ENCODE results near the gene PARD3.

The PARD3 gene

DNA sequence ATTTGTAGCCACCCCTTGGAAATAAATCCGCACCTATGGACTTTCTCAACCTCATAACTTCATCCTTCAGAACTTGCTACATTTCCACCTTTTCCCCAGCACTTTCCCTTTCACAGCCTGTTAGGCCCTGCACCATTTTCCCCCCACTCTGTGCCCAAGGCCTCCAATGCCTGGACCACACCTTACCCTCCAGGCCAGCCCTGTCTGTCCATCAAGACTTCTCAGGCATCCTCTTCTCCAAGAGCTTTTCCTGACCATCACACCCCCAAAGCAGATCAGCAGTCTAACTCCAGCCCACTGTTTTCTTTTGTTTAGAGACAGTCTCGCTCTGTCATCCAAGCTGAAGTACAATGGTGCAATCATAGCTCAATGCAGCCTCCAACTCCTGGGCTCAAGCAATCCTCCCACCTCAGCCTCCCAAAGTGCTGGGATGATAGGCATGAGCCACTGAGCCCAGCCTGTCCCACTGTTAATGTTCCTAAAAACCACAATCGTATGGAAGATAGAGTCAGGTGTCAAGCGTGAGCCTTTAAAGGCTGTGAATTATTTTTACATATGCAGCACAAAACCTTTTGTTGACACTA, 116.8 kb downstream of the PARD3 start:
- H3K27me3 ChIP-seq (replicated peaks; ENCODE audit: control insufficient read depth, insufficient read depth, low read length) = no peaks in the 10 kb centered on the region
- TF ChIP-seq, protein P1, sequence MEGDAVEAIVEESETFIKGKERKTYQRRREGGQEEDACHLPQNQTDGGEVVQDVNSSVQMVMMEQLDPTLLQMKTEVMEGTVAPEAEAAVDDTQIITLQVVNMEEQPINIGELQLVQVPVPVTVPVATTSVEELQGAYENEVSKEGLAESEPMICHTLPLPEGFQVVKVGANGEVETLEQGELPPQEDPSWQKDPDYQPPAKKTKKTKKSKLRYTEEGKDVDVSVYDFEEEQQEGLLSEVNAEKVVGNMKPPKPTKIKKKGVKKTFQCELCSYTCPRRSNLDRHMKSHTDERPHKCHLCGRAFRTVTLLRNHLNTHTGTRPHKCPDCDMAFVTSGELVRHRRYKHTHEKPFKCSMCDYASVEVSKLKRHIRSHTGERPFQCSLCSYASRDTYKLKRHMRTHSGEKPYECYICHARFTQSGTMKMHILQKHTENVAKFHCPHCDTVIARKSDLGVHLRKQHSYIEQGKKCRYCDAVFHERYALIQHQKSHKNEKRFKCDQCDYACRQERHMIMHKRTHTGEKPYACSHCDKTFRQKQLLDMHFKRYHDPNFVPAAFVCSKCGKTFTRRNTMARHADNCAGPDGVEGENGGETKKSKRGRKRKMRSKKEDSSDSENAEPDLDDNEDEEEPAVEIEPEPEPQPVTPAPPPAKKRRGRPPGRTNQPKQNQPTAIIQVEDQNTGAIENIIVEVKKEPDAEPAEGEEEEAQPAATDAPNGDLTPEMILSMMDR (IDR thresholded peaks at IDR 0.05; ENCODE audit: insufficient read depth, low read length, poor library complexity, severe bottlenecking) = no peak
- H3K36me3 ChIP-seq (ENCODE audit: control insufficient read depth, insufficient read depth, low read length) = no peaks in the 10 kb centered on the region
- no peak for DNase-seq (ENCODE audit: extremely low read depth, insufficient read length)
- H3K4me3 ChIP-seq (replicated peaks; ENCODE audit: low read depth, low read length) = no peak overlapping the region

DNA sequence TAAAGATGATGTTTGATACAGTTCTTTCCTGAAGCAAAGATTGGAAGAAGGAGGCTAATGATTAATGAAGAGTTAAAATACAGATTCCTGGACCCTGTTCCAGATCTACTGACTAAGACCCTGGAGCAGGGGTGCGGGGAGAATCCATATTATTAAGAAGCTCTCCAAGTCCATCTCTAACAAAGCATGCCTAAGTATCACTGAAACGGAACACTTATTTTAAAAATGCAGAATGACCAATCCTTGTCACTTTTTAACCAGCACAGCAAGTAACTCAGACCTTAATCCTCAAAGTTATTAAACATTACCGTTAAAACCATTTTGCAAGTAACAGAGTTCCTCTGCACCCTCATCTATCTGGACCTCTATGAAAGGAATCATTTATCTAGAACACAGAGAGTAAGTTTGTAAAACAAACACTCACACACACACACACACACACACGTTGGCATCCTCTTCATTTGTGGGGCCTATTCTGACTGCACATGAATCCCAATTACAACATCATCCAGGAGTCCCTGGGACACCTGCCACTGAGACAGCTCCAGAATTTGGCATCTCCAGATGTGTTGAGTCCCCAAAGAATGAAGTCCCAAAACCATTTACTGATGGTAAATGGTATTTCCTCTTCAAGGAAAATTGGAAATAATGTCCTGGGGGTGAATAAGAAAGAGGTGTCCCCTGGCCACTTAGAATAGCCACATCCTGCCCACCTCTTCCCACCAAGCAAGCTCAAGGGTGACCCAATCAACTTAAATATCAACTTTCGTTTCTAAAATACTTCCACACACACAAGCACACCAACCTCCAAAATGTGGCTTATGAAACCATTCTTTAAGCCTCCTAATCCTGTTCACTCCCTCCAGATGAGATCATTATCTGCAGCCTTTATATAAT, 117.5 kb downstream of the PARD3 start:
- no peak overlapping the region for H3K4me3 ChIP-seq (replicated peaks; ENCODE audit: low read depth, low read length)
- H3K27me3 ChIP-seq (replicated peaks; ENCODE audit: control insufficient read depth, insufficient read depth, low read length) = no peaks in the 10 kb centered on the region
- no peaks in the 10 kb centered on the region for H3K36me3 ChIP-seq (ENCODE audit: control insufficient read depth, insufficient read depth, low read length)
- no peak for DNase-seq (ENCODE audit: extremely low read depth, insufficient read length)
- TF ChIP-seq, protein P1 (IDR thresholded peaks at IDR 0.05; ENCODE audit: insufficient read depth, low read length, poor library complexity, severe bottlenecking) = no peak

DNA sequence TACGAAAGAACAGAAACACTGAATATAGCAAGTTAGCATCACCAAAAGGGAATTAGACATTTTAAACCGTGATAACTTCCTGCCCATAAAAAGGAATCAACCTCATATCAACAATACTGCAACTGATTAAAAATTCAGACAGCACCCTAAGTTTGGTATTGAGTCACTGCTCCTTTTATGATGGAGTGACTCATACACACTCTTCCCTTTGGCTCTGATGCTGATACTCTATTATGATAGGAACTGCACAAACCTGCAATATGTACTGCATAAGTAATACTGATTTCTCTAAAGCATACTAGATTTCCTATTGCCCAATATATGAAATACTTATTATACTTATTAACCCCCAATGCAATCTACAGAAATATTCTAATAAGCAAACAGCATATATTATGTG, 118.7 kb downstream of the PARD3 start:
- DNase-seq (ENCODE audit: extremely low read depth, insufficient read length) = no peak
- TF ChIP-seq, protein P1 (IDR thresholded peaks at IDR 0.05; ENCODE audit: insufficient read depth, low read length, poor library complexity, severe bottlenecking) = no peak
- no peak overlapping the region for H3K4me3 ChIP-seq (replicated peaks; ENCODE audit: low read depth, low read length)
- H3K36me3 ChIP-seq (ENCODE audit: control insufficient read depth, insufficient read depth, low read length) = no peaks in the 10 kb centered on the region
- H3K27me3 ChIP-seq (replicated peaks; ENCODE audit: control insufficient read depth, insufficient read depth, low read length) = no peaks in the 10 kb centered on the region

DNA sequence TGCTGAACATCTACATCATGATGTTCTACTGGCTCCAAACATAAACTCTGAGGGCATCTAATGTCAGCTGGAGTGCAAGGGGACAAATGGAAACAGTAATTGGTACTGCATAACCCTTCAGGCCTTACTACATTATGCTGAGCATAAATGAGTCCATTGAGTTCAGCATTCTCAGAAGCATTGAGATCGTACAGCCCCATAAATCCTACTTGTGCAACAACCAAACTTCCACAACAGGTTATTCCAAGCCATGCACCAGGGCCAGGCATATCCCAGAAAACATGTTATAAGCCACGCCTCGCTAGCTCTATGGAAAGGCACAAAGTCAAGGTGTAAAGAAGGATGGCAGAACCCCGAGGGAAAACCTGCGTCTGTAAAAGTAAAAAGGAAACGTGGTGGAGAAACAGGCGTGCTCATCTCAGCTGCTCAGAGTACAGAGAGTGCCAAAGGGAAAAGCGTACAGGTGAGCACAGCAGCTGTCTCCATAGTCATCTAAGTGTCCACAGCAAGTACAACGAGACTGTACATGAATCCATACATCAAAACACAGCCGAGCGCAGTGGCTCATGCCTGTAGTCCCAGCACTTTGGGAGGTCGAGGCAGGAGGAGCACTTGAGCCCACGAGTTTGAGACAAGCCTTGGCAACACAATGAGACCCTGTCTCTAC, 124.6 kb downstream of the PARD3 start:
- TF ChIP-seq, protein P1 (IDR thresholded peaks at IDR 0.05; ENCODE audit: insufficient read depth, low read length, poor library complexity, severe bottlenecking) = no peak
- Histone ChIP-seq H3K36me3 (ENCODE audit: control insufficient read depth, insufficient read depth, low read length) (no peaks in the 10 kb centered on the region), H3K27me3 (replicated peaks; ENCODE audit: control insufficient read depth, insufficient read depth, low read length) (no peaks in the 10 kb centered on the region), H3K4me3 (replicated peaks; ENCODE audit: low read depth, low read length) (no peak overlapping the region)
- no peak for DNase-seq (ENCODE audit: extremely low read depth, insufficient read length)

DNA sequence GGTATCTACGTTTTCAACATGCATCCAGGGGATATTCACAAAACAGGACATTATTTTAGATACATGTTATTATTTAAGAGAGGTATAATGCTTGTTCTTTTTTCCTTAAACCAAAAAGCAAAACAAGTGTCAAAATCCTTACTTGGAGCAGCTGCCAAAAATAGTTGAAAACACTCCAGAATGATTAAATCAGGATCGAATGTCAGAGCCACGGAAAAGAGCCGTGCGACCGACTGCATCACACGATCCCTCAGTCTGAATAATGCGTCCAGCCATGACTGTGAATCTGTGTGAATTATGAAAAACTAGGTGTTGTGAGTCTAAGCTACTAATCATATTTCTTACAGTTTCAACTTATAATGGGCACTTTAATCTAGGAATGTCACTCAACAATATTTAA, 126.0 kb downstream of the PARD3 start:
- Histone ChIP-seq H3K27me3 (replicated peaks; ENCODE audit: control insufficient read depth, insufficient read depth, low read length) (no peaks in the 10 kb centered on the region), H3K36me3 (ENCODE audit: control insufficient read depth, insufficient read depth, low read length) (no peaks in the 10 kb centered on the region), H3K4me3 (replicated peaks; ENCODE audit: low read depth, low read length) (no peak overlapping the region)
- no peak for DNase-seq (ENCODE audit: extremely low read depth, insufficient read length)
- TF ChIP-seq, protein P1 (IDR thresholded peaks at IDR 0.05; ENCODE audit: insufficient read depth, low read length, poor library complexity, severe bottlenecking) = no peak

Data from GM06990 (cell line).